GM18499 (cell line): ENCODE measurements around the gene SSNA1.
A peak's percentile ranks its signal among the peaks of the same experiment; 100 is the strongest.

Experiments used
- ATAC-seq: cut with Tn5 transposase; IDR thresholded peaks from one replicate; pipeline ENCODE4 v1.9.1; 2021; ENCODE audit warnings: moderate number of reproducible peaks; ENCODE audit not compliant: insufficient read depth, unreplicated experiment

Gene SSNA1

GRCh38 chr9:137188490-137189296 lies at the start of gene SSNA1, which contains the start of gene ANAPC2:
TSS of gene SSNA1 (plus strand) at chr9:137188676. CDS start at chr9:137188727, 51 bp downstream.
TSS of gene ANAPC2 (minus strand) at chr9:137188560. CDS start at chr9:137188532, 28 bp downstream.
- peak; percentile 56 for ATAC-seq

DNA sequence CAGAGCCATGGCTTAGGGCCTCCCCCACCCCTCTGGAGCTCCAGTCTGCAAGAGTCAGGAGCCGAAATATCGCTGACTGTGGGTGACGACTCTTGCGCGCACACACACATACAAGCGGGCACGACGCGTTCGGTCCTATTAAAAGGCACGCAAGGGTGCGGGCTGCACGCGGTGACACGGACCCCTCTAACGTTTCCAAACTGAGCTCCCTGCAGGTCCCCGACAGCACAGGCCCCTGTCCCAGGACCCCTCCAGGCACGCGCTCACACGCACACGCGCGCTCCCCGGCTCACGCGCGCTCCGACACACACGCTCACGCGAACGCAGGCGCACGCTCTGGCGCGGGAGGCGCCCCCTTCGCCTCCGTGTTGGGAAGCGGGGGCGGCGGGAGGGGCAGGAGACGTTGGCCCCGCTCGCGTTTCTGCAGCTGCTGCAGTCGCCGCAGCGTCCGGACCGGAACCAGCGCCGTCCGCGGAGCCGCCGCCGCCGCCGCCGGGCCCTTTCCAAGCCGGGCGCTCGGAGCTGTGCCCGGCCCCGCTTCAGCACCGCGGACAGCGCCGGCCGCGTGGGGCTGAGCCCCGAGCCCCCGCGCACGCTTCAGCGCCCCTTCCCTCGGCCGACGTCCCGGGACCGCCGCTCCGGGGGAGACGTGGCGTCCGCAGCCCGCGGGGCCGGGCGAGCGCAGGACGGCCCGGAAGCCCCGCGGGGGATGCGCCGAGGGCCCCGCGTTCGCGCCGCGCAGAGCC lies 49.6 kb upstream of the SSNA1 start, which contains the start of gene GRIN1:
TSS of gene GRIN1 (plus strand) at position 433 of the 746 bp plus-strand sequence. CDS start 333 bp downstream, outside the sequence.
- ATAC-seq = no peak

GRCh38 chr9:137139468-137140150 lies 48.9 kb upstream of the SSNA1 start:
- no peak for ATAC-seq

DNA sequence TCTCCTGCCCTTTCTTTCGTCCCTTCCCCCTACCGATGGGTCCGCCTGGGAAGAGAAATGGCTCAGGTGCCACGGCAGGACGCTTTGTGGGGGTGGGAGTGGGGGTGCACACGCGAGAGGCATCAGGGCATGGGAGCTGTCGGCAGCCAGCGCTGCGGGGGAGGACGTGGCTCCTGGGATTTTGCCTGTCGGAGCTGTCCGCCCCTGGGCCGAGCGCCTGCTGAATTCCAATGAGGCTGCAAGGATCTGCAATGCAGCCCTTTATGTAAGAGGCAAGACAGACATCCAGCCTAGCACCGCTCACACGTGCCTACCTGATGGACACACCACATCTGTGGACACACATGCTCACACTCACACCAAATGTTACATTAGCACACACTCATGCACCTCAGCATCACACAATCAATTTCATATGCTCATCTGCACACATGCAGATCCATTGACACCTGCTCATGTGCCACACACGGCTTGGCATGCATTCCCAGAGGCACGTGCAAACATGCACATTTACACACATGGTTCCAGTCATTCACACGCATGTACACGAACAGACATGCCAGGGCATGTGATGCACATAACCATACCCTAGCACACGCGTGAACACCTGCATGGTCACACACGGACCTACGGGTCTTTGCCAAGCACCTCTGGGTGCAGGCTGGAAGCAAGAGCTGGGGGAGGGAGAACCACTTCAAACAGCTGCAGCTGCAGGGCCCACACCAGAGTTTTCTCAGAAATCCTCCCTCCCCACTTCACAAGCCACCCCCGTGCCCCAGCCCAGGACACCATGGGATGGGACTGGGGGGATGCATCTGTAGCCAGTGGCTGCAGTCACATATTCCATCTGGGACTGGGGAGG lies 48.1 kb upstream of the SSNA1 start:
- no peak for ATAC-seq

DNA sequence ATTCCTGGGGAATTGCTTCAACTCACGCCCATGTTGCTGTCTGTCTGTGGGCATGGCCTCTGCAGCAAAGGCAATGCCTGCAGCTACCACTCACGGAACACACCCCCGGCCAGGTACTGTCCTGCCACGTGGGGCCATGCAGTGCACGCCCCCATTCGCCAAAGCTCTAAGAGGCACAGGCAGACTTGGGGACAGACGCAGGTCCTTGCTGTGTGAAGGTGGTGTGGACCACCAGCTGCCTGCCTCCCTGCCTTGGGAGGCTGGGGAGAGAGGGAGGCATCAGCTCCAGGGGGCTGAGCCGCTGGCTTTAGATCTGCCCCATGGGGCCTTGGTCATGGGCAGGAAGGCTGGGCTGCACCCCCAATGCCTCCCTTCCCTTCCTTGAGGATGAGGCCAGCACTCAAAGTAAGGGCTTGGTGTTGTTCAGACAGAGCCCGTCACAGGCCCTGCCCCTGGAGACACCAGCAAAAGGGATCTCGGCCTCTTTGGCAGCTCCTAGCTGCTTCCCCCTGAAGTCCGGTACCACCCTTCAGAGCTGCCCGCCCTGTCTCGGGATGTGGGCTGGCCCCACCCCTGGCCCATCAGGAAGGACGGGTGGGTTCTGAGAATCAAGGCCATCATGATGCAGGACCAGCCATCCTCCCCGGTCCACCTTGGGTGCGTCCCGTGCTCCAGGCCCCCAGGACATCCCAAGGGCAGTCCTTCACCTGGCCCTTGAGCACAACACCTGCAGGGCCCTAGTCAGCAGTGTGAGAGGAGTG lies 47.2 kb upstream of the SSNA1 start:
- no peak for ATAC-seq

- no peak for ATAC-seq
Measured at GRCh38 chr9:137141976-137142936, 46.2 kb upstream of the SSNA1 start.

DNA sequence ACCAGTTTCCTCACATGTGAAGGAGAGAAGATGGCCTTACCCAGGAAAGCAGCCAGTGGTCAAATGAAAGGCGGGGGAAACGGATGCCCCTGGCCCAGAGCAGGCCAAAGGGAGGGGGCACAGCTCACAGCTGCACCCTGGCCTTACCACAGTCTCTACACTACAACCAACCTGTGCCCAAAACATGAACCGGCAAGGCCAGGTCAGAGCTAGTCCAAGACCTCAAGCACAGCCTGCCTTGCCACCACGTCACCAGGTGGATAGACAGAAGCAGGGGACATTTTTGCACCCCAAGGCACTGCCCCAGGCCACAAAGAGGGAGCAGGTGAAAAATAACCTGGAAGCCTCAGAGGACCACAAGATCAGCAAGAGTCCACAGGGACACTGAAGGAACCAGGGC lies 45.0 kb upstream of the SSNA1 start:
- no peak for ATAC-seq

DNA sequence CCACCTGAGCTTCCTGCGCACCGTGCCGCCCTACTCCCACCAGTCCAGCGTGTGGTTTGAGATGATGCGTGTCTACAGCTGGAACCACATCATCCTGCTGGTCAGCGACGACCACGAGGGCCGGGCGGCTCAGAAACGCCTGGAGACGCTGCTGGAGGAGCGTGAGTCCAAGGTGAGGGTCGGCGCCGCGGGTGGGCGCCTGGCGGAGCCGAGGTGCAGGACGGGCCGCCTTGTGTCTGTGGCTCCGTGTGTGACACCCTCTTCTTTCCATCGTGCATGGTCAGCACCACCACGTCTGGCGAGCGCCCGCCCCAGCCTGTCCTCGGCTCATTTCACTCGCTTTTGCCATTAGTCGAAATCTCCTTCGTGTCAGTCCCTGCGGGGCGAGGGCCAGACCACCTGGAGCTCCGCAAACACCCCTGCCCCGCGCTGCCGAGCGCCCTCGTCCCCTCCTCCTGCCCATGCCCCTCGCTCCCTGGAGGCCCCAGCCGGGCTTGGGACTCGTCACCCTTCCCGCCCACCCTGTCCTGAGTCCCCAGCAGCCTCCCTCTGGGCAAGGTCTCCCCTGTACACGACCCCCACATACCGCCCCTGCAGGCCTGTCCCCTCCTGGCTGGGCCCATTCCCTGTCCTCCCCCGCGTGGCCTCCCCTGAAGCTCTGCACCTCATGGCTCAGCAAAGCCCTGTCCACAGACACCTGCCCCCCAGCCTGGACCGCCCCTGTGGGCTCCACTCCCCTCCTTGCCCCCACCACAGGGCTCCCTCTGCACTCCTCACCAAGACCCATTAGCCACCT lies 42.5 kb upstream of the SSNA1 start:
- no peak for ATAC-seq

GRCh38 chr9:137146527-137146918 lies 42.0 kb upstream of the SSNA1 start:
- ATAC-seq = no peak

- no peak for ATAC-seq
Measured at GRCh38 chr9:137147091-137147792, 41.2 kb upstream of the SSNA1 start.

GRCh38 chr9:137147793-137148160 lies 40.7 kb upstream of the SSNA1 start:
- no peak for ATAC-seq

DNA sequence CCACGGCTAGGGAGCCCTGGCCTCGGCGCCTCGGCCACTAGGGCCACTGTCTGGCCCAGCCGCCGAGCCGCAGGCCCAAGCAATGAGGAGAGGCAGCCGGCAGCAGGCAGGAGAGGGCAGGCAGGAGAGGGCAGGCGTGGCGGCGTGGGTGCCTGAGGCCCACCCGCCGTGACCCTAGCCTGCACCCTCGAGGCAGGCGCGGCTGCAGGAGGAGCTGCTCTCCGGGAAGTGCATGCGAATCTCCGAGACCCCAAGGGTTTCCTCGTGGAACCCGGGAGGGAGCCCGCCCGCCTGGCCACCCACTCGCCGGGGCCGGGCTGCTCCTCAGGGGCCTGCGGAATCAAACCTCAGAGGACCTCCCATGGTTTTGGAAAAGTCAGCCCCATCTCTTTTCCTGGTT lies 40.2 kb upstream of the SSNA1 start:
- ATAC-seq = no peak

DNA sequence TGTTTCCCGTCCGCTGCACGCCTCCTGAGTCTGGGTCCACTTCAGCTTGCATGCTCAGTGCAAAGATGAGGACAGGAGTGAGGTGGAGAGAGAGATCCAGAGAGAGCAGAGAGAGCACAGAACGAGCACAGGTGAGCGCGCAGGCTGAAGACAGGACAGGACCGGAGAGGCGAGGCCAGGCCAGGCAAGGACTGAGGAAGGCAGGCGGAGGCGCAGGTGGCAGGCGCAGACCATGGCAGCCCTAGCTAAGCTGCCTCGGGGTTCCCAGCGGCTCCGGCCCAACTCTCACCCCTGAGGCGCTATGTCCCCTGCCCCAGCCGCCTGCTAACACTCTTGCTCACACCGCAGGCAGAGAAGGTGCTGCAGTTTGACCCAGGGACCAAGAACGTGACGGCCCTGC lies 39.8 kb upstream of the SSNA1 start:
- ATAC-seq = no peak

DNA sequence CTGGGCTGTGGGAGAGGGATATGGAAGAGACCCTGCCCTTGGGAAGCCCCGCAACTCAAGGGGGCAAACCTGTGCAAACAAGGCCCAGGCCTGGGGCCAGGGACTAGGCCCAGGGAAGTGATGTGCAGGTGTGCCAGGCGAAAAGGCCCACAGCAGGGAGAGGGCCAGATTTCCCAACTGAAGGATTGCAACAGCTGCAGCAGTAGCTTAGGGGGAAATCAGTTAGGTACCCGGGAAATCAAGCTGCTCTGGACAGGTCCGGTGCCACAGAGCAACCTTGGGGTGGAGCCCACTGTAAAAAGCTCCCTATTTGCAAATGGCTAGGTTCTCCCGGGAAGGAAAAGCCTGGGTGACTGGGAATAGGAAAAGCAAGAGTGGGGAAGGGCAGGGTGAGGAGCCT lies 39.1 kb upstream of the SSNA1 start:
- ATAC-seq = no peak

- no peak for ATAC-seq
Measured at GRCh38 chr9:137149942-137150616, 38.4 kb upstream of the SSNA1 start.
